DOHH2 (cell line): Measurements from ENCODE around the gene METTL8.

ENCODE experiments used
- CTCF ChIP-seq: fragments of 200-600 bp; sonication (generic); IDR thresholded peaks from one replicate; pipeline ENCODE4 v1.5.1; 2014; ENCODE audit warnings: antibody characterized with exemption, mild to moderate bottlenecking, low read depth, low read length; ENCODE audit not compliant: poor library complexity, severe bottlenecking
- EZH2phosphoT487 ChIP-seq: fragments of 200-600 bp; sonication (generic); IDR thresholded peaks from 2 replicates; pipeline ENCODE4 v1.6.1; 2017; ENCODE audit warnings: borderline replicate concordance, mild to moderate bottlenecking, antibody characterized with exemption, low read length, moderate library complexity, mixed read lengths

- TF ChIP-seq CTCF = no peak
- TF ChIP-seq EZH2phosphoT487 = no peak
Observed at GRCh38 chr2:171365778-171366177, 68.0 kb downstream of the METTL8 start.
